HEK293 (cell line): ENCODE measurements around the gene PSMB1.

ENCODE experiments used
- CTCF ChIA-PET: fragments of 350-600 bp; formaldehyde crosslinking; extraction: SDS; loops from one replicate; lab custom pipeline; 2021; ENCODE audit warnings: antibody characterized with exemption; lab: Yijun Ruan, JAX
- POLR2A ChIA-PET: fragments of 300-600 bp; formaldehyde crosslinking; extraction: SDS; loops from one replicate; lab custom pipeline; 2020; ENCODE audit warnings: antibody characterized with exemption, inconsistent platforms; lab: Yijun Ruan, JAX
- H3K27ac ChIP-seq: fragments of 200-500 bp; sonication (Bioruptor generic); 2 replicates; pipeline ENCODE4 v1.5.1; 2014; ENCODE audit warnings: low read depth, low read length, control low read depth, inconsistent platforms; ENCODE audit errors: extremely low read depth
- H3K36me3 ChIP-seq, 2 experiments: fragments of 200-500 bp in 1 of 2; sonication (Bioruptor generic) in 1 of 2; 1 replicate in 1 of 2; 2 replicates in 1 of 2; pipeline ENCODE4 v1.5.1; 2014 to 2017; ENCODE audit warnings: inconsistent platforms in 2 of 2, low read length in 2 of 2; ENCODE audit not compliant: control insufficient read depth in 2 of 2, insufficient read depth in 1 of 2
- H3K4me1 ChIP-seq: fragments of 200-500 bp; sonication (Bioruptor generic); 2 replicates; pipeline ENCODE4 v1.5.1; 2014; ENCODE audit warnings: mild to moderate bottlenecking, low read length, inconsistent platforms; ENCODE audit not compliant: control insufficient read depth, insufficient read depth
- H3K4me3 ChIP-seq: 2 replicates; pipeline ENCODE4 v1.5.1; 2011; ENCODE audit warnings: low read depth, mild to moderate bottlenecking, control low read depth, low read length, moderate library complexity
- H3K9me3 ChIP-seq: fragments of 200-500 bp; sonication (Bioruptor generic); 2 replicates; pipeline ENCODE4 v1.5.1; 2014; ENCODE audit warnings: low read depth, low read length, inconsistent platforms; ENCODE audit not compliant: control insufficient read depth, insufficient read depth
- BCL11B ChIP-seq: fragments of 450-650 bp; formaldehyde crosslinking; IDR thresholded peaks from 2 replicates; pipeline ENCODE4 v1.5.1; 2016; ENCODE audit warnings: low read depth, missing biosample characterization, missing genetic modification characterization
- CTCF ChIP-seq: fragments of 450-650 bp; formaldehyde crosslinking; IDR thresholded peaks from 2 replicates; pipeline ENCODE4 v1.5.1; 2016; ENCODE audit warnings: missing biosample characterization, missing genetic modification characterization
- KLF17 ChIP-seq: fragments of 450-650 bp; formaldehyde crosslinking; IDR thresholded peaks from 2 replicates; pipeline ENCODE4 v1.5.1; 2016; ENCODE audit warnings: missing biosample characterization, missing genetic modification characterization
- PBX3 ChIP-seq: sonication (generic); formaldehyde crosslinking; IDR thresholded peaks from 2 replicates; pipeline ENCODE4 v1.8.1; 2022; ENCODE audit warnings: mild to moderate bottlenecking, moderate library complexity, missing genetic modification reagents
- REPIN1 ChIP-seq: fragments of 450-650 bp; formaldehyde crosslinking; IDR thresholded peaks from 2 replicates; pipeline ENCODE4 v1.5.1; 2017; ENCODE audit warnings: missing biosample characterization, missing genetic modification characterization, low read depth
- YY2 ChIP-seq: fragments of 450-650 bp; formaldehyde crosslinking; IDR thresholded peaks from 2 replicates; pipeline ENCODE4 v1.5.1; 2016; ENCODE audit warnings: missing biosample characterization, missing genetic modification characterization
- ZBTB20 ChIP-seq: fragments of 450-650 bp; formaldehyde crosslinking; IDR thresholded peaks from 2 replicates; pipeline ENCODE4 v1.5.1; 2016; ENCODE audit warnings: missing biosample characterization, missing genetic modification characterization
- ZBTB21 ChIP-seq: fragments of 450-650 bp; formaldehyde crosslinking; IDR thresholded peaks from 2 replicates; pipeline ENCODE4 v1.5.1; 2017; ENCODE audit warnings: missing biosample characterization, missing genetic modification characterization
- ZFP37 ChIP-seq: fragments of 450-650 bp; formaldehyde crosslinking; IDR thresholded peaks from 2 replicates; pipeline ENCODE4 v1.5.1; 2016; ENCODE audit warnings: missing biosample characterization, missing genetic modification characterization
- ZFP69B ChIP-seq: fragments of 450-650 bp; formaldehyde crosslinking; IDR thresholded peaks from 2 replicates; pipeline ENCODE4 v1.5.1; 2016; ENCODE audit warnings: missing biosample characterization, missing genetic modification characterization
- ZIC2 ChIP-seq: fragments of 450-650 bp; formaldehyde crosslinking; IDR thresholded peaks from 2 replicates; pipeline ENCODE4 v1.5.1; 2016; ENCODE audit warnings: missing biosample characterization, missing genetic modification characterization
- ZNF133 ChIP-seq: fragments of 450-650 bp; formaldehyde crosslinking; IDR thresholded peaks from 2 replicates; pipeline ENCODE4 v1.5.1; 2016; ENCODE audit warnings: missing biosample characterization, missing genetic modification characterization
- ZNF175 ChIP-seq: fragments of 450-650 bp; formaldehyde crosslinking; IDR thresholded peaks from 2 replicates; pipeline ENCODE4 v1.5.1; 2016; ENCODE audit warnings: missing biosample characterization, missing genetic modification characterization
- ZNF2 ChIP-seq: fragments of 450-650 bp; formaldehyde crosslinking; IDR thresholded peaks from 2 replicates; pipeline ENCODE4 v1.5.1; 2016; ENCODE audit warnings: missing biosample characterization, missing genetic modification characterization
- ZNF239 ChIP-seq: fragments of 450-650 bp; formaldehyde crosslinking; IDR thresholded peaks from 2 replicates; pipeline ENCODE4 v1.5.1; 2016; ENCODE audit warnings: missing biosample characterization, missing genetic modification characterization
- ZNF26 ChIP-seq: fragments of 450-650 bp; formaldehyde crosslinking; IDR thresholded peaks from 2 replicates; pipeline ENCODE4 v1.5.1; 2016; ENCODE audit warnings: missing biosample characterization, missing genetic modification characterization
- ZNF324 ChIP-seq: fragments of 450-650 bp; formaldehyde crosslinking; IDR thresholded peaks from 2 replicates; pipeline ENCODE4 v1.5.1; 2016; ENCODE audit warnings: missing biosample characterization, missing genetic modification characterization
- ZNF341 ChIP-seq: fragments of 450-650 bp; formaldehyde crosslinking; IDR thresholded peaks from 2 replicates; pipeline ENCODE4; 2016; ENCODE audit warnings: low read depth, missing biosample characterization, missing genetic modification characterization
- ZNF37A ChIP-seq: fragments of 450-650 bp; IDR thresholded peaks from 2 replicates; pipeline ENCODE4 v1.5.1; 2018; ENCODE audit warnings: missing biosample characterization, missing genetic modification characterization
- ZNF521 ChIP-seq: fragments of 450-650 bp; formaldehyde crosslinking; IDR thresholded peaks from 2 replicates; pipeline ENCODE4 v1.5.1; 2017; ENCODE audit warnings: missing biosample characterization, mild to moderate bottlenecking, missing genetic modification characterization
- ZNF549 ChIP-seq: fragments of 450-650 bp; IDR thresholded peaks from 2 replicates; pipeline ENCODE4 v1.5.1; 2018; ENCODE audit warnings: missing biosample characterization, missing genetic modification characterization, mild to moderate bottlenecking, inconsistent platforms, moderate library complexity
- ZNF580 ChIP-seq: fragments of 450-650 bp; formaldehyde crosslinking; IDR thresholded peaks from 2 replicates; pipeline ENCODE4 v1.5.1; 2016; ENCODE audit warnings: missing biosample characterization, missing genetic modification characterization
- ZNF610 ChIP-seq: fragments of 450-650 bp; formaldehyde crosslinking; IDR thresholded peaks from 2 replicates; pipeline ENCODE4 v1.5.1; 2016; ENCODE audit warnings: missing biosample characterization, missing genetic modification characterization, borderline replicate concordance
- ZNF621 ChIP-seq: fragments of 450-650 bp; formaldehyde crosslinking; IDR thresholded peaks from 2 replicates; pipeline ENCODE4 v1.5.1; 2017; ENCODE audit warnings: missing biosample characterization, missing genetic modification characterization
- ZNF624 ChIP-seq: fragments of 450-650 bp; formaldehyde crosslinking; IDR thresholded peaks from 2 replicates; pipeline ENCODE4 v1.5.1; 2017; ENCODE audit warnings: missing biosample characterization, missing genetic modification characterization
- ZNF629 ChIP-seq: fragments of 450-650 bp; formaldehyde crosslinking; IDR thresholded peaks from 2 replicates; pipeline ENCODE4 v1.5.1; 2017; ENCODE audit warnings: missing biosample characterization, missing genetic modification characterization
- ZNF639 ChIP-seq: fragments of 450-650 bp; formaldehyde crosslinking; IDR thresholded peaks from 2 replicates; pipeline ENCODE4 v1.5.1; 2016; ENCODE audit warnings: missing biosample characterization, missing genetic modification characterization
- ZNF654 ChIP-seq: fragments of 450-650 bp; formaldehyde crosslinking; IDR thresholded peaks from 2 replicates; pipeline ENCODE4 v1.5.1; 2016; ENCODE audit warnings: low read depth, missing biosample characterization, missing genetic modification characterization
- ZNF707 ChIP-seq: fragments of 450-650 bp; formaldehyde crosslinking; IDR thresholded peaks from 2 replicates; pipeline ENCODE4 v1.5.1; 2016; ENCODE audit warnings: missing biosample characterization, missing genetic modification characterization
- ZNF776 ChIP-seq: fragments of 450-650 bp; formaldehyde crosslinking; IDR thresholded peaks from 2 replicates; pipeline ENCODE4 v1.5.0; 2017; ENCODE audit warnings: missing biosample characterization, missing genetic modification characterization, borderline replicate concordance
- ZNF843 ChIP-seq: fragments of 450-650 bp; formaldehyde crosslinking; IDR thresholded peaks from 2 replicates; pipeline ENCODE4 v1.5.1; 2016; ENCODE audit warnings: missing biosample characterization, missing genetic modification characterization

PSMB1 gene

GRCh38 chr6:170487707-170488329, 65.3 kb downstream of the PSMB1 start:
- Histone ChIP-seq H3K9me3 (no peaks in the 10 kb centered on the region), H3K27ac (no peak overlapping the region), H3K4me1 (no peaks in the 10 kb centered on the region), H3K4me3 (no peak overlapping the region), H3K36me3 (no peaks in the 10 kb centered on the region)
- TF ChIP-seq ZNF624 (tag by site-specific recombination): no peak
- TF ChIP-seq ZNF707 (tag by site-specific recombination): no peak
- TF ChIP-seq PBX3 (CRISPR knock-in tag): no peak
- TF ChIP-seq ZNF341 (tag by site-specific recombination): no peak
- no peak for TF ChIP-seq ZFP37 (tag by site-specific recombination)
- TF ChIP-seq KLF17: no peak
- no peak for TF ChIP-seq ZNF549 (tag by site-specific recombination)
- no peak for TF ChIP-seq ZNF629
- TF ChIP-seq CTCF (tag by site-specific recombination): no peak
- TF ChIP-seq ZNF324 (tag by site-specific recombination): no peak
- TF ChIP-seq ZNF175: no peak
- no peak for TF ChIP-seq ZNF580 (tag by site-specific recombination)
- TF ChIP-seq ZNF843 (tag by site-specific recombination): no peak
- no peak for TF ChIP-seq ZNF133 (tag by site-specific recombination)
- ChIA-PET CTCF (interaction anchor here (1.5 kb wide), 1 partner anchor 656 kb away, joined by 3 read pairs; no protein-coding TSS in a partner anchor), POLR2A (no interaction called here)

- POLR2A ChIA-PET: no interaction called here
- H3K36me3 ChIP-seq: no peaks in the 10 kb centered on the region
- H3K9me3 ChIP-seq: no peaks in the 10 kb centered on the region
- TF ChIP-seq ZNF621 (tag by site-specific recombination): no peak
- no peak for TF ChIP-seq ZNF610 (tag by site-specific recombination)
- no peak for TF ChIP-seq ZNF37A
- TF ChIP-seq ZNF2 (tag by site-specific recombination): no peak
- no peak for TF ChIP-seq ZFP69B (tag by site-specific recombination)
- no peak for TF ChIP-seq ZNF654 (tag by site-specific recombination)
- no peak for TF ChIP-seq ZNF239 (tag by site-specific recombination)
- no peak for TF ChIP-seq ZBTB20
- no peak for TF ChIP-seq YY2 (tag by site-specific recombination)
- no peak for TF ChIP-seq REPIN1 (tag by site-specific recombination)
- no peak for TF ChIP-seq BCL11B (tag by site-specific recombination)
- no peak for TF ChIP-seq ZNF26 (tag by site-specific recombination)
- no peak for TF ChIP-seq ZNF776 (tag by site-specific recombination)
- no peak for TF ChIP-seq ZNF521 (tag by site-specific recombination)
- TF ChIP-seq ZNF639 (tag by site-specific recombination): no peak
- TF ChIP-seq ZIC2 (tag by site-specific recombination): no peak
- TF ChIP-seq ZBTB21 (tag by site-specific recombination): no peak
- CTCF ChIA-PET: no interaction called here
- no peak overlapping the region for H3K27ac ChIP-seq
- H3K4me1 ChIP-seq: no peaks in the 10 kb centered on the region
- H3K4me3 ChIP-seq: no peak overlapping the region
Observed at GRCh38 chr6:170485159-170485558, 67.9 kb downstream of the PSMB1 start.
